ENCODE results near the gene SMOC2. TPM values are rescaled to one million over a fixed set of nuclear protein-coding genes. Genes with fewer than 3 reads are reported as not detected.

SMOC2 gene
- polyA plus RNA-seq, 3 donors: 4.5 to 34.4 (median 22.7) TPM

- whole genome bisulfite sequencing, 3 donors: 63 to 84% (median 73%) methylated on average over 4 of the region's 4 CpGs
- no peak overlapping the region for H3K27ac ChIP-seq (ENCODE audit: low read depth, low read length)
Observed at GRCh38 chr6:168438783-168439520, 2.0 kb upstream of the SMOC2 start.

DNA sequence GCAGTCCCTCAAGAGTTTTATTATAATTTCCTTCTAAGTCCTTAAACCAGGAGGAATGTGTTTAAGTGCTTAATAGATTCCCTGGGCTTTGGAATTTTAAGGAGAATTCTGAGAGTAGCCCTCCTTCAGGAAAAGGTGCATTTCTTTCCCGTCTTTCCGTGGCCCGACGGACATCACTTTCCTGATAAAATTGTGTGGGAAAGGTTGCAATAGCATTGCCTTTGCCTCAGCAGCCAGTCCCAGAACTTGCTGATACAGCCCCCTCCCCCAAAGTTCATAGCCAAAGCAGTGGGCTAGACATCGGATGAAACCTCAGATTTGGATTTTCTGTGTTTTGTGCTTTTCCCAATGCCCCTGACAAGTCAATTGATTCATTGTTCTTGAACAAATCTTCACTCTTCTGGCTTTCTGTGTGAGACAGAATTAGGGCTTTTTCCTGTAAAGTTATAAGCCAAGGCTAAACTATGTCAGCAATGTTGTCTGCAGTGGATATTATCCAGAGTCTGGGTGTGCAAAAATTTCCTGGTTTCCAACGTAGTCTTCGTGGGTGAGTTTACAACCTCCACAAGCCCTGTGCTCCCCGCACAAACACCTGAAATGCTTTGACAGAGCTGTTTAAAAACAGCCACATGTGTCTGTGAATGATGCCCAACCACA is 1.1 kb upstream of the SMOC2 start:
- no peak overlapping the region for H3K27ac ChIP-seq (ENCODE audit: low read depth, low read length)
- WGBS, 3 donors: 37 to 44% (median 41%) methylated on average over 8 of the region's 8 CpGs

DNA sequence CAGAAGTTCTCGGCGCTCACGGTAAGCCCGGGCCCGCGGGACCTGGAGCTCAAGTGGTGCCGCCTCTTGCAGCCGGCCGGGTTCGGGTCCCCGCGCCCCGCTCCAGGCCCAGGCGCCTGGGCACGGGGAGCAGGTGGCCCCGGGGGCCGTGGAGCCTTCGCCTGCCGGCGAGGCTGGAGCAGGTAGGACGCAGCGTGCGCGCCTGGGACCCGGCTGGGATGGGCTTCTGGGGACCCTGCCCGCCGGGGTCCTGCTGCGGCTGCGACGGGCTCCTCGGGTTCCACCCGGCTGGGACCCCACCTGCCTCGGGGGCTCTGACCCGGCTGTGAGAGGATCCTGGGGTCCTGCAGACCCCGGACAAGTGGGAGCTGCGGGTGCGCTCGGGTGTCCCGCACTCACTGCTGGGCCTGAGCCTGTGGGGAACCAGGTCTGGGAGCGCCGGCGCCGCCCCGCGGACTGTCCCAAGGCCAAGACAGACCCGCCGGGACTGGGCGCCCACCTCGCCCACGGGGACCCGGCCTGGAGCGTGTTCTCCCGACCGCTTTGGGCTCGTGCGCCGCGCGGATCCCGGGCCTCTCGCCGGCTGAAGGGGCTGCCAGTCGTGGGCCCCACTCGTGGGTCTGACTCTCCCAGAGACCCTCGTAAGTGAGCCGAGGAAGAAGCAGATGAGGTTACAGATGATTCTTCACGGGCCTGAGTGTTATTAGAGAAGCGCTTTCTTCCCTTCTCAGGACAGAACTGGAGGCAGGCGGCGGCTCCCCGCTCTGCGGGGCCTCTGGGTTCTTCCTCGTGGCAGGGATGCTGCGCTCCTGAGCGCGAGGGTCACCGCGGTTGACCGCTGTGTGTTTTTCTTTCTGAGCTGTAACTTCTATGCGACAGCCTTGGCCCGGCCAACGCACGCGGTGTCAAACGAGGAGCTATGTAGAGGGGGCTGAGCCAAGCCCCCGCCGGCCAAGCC is 729 bp downstream of the SMOC2 start:
- WGBS, 3 donors: 3 to 4% (median 3%) methylated on average over 79 to 87 of the region's 87 CpGs
- no peak overlapping the region for H3K27ac ChIP-seq (ENCODE audit: low read depth, low read length)

GRCh38 chr6:168442646-168443045 is 1.7 kb downstream of the SMOC2 start:
- WGBS, 3 donors: 40 to 64% (median 49%) methylated on average over 5 of the region's 5 CpGs
- H3K27ac ChIP-seq (ENCODE audit: low read depth, low read length): no peak overlapping the region

GRCh38 chr6:168447282-168447681 is 6.3 kb downstream of the SMOC2 start:
- 68 to 82% (median 76%) methylated on average over 4 of the region's 4 CpGs for whole genome bisulfite sequencing, 3 donors
- no peak overlapping the region for H3K27ac ChIP-seq (ENCODE audit: low read depth, low read length)

- 57 to 90% (median 87%) methylated on average over 3 of the region's 3 CpGs for WGBS, 3 donors
- no peak overlapping the region for H3K27ac ChIP-seq (ENCODE audit: low read depth, low read length)
Observed at GRCh38 chr6:168447700-168448099, 6.7 kb downstream of the SMOC2 start.

DNA sequence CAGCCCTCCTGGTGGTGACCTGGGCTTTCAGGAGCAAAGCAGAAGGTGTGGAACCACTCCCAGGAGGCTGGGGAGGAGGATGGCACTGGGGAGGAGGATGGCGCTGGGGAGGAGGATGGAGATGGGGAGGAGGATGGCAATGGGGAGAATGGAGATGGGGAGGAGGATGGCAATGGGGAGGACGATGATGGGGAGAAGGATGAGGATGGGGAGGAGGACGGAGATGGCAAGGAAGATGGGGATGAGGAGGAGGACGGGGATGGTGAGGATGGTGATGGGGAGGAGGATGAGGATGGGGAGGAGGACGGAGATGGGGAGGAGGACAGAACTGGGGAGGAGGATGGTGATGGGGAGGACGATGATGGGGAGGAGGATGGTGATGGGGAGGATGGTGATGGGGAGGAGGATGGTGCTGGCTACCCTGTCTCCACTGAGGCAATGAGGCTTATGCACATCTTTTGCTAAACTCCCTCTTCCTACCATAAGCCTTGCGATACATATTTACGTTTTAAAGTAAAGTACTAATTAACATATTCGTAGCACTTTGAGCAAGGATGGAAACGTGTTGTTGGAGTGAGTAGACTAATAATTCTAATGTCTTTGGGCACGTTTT is 7.4 kb downstream of the SMOC2 start:
- 87 to 88% (median 87%) methylated on average over 11 of the region's 11 CpGs for WGBS, 3 donors
- H3K27ac ChIP-seq (ENCODE audit: low read depth, low read length): no peak overlapping the region

DNA sequence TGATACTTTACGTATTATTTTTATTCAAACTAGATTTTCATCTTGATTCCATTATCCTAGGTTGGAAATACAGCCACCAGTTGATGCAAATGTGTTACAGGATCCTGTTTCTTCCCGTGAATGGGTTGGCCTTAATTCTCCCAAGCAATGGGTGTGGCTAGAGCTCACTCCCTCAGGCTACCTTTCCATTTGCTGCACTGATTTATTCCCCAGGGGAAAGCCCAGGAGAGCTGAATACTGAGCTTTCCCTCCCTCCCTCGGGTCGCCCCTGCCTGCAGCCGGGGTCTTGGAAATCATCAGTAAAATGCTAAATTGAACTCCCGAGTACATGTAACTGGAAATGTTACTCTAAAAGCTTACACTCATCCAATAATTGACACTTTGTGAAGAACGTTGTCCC is 9.9 kb downstream of the SMOC2 start:
- WGBS, 3 donors: 60 to 71% (median 70%) methylated on average over 7 of the region's 7 CpGs
- H3K27ac ChIP-seq (ENCODE audit: low read depth, low read length): no peak overlapping the region

DNA sequence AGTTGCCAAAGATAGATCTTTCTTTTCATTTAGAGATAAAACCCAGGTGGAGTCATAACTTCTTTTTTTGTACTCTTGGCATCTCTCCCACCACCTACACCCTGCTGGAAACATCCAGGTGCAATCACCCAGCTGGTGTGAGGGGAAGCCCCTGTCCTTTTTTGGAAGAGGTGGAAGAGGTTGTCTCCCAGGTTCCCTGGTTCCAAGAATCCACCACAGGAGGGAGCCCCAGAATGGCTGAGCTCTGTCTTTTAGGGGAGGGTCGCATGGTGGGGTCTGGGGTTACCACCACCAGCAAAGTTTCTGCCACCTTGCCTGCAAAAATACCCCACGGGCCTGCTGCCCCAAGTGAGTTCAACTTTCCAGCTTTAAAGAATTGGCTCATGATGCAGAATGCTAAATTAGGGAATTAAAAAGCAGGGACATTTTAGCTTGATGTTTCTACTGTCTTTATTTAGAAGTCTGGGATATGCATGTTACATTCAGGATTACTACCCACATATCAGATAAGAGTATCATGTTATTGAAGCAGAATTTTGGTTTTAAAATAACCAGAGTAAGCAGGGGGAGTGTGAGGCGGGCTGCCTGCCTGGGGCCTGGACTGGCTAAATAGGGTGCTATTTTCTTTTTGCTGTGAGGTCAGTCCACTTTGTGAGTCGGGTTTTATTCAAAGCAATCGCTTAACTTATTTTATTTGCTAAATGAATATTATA is 11.0 kb downstream of the SMOC2 start:
- H3K27ac ChIP-seq (ENCODE audit: low read depth, low read length): no peak overlapping the region
- WGBS, 3 donors: 51 to 69% (median 62%) methylated on average over 5 of the region's 5 CpGs

DNA sequence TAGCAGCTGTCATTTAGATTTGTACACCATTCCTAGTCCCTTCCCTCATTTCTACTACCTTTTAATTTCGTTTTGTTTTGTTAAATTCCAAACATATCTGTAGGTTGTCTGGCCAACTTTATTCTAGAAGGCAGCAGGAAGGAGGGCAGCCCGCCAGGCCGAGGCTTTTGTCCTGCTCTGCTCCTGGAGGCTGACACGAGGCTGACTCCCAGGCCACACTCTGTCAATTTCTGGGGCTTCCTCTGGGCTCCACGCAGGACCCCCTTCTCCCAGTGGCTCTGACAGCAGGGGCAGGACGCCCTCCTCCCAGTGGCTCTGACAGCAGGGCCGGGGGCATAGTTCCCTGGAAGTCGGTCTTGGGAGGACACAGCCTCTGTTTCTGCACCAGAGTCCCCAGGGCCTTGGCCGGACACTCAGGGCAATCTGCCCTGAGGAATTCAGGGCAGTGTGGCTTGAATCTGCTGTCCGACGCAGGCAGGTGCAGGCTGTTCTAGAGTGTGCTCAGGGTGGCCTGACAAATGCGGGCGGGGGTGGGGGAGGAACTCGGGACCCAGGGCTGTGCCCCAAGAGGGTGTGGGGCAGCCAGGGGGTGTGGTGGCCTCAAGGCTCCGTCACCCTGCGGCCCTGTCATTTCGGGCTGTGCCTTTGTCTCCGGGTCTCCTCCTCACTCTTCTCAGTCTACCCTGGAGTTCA is 11.8 kb downstream of the SMOC2 start:
- 46 to 74% (median 53%) methylated on average over 18 of the region's 18 CpGs for WGBS, 3 donors
- no peak overlapping the region for H3K27ac ChIP-seq (ENCODE audit: low read depth, low read length)

DNA sequence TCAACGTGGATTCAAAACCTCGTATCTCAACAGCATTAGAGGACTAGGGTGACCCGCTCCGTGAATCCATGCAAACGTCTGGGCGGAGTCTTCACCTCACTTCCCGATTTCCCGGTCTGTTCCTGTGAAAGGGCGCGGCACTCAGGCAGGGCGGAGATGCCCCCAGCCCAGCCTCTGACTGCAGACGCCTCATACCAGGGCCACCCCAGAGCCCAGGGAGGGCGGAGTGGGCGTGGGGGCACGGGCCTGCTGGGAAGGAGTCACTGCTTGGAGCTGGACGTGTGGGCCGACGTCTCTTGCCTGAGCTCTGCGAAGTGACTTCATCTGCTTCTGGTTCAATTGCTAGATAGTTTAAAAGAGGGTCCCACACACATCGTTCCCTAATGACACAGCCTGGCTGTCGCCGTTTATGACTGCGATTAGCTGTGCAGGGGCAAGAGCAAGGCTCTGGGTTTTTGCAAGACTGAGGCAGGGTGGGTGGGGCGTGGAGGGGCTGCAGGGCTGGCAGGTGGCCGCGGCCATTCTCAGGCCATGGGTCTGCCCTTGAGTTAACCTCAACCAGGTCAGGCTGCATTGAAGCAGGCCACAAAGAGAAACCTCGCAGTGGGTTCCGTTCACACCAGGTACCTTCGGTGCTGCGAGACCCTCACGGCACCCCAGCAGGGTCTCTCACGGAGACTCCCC is 15.0 kb downstream of the SMOC2 start:
- 88 to 89% (median 88%) methylated on average over 32 of the region's 32 CpGs for WGBS, 3 donors
- H3K27ac ChIP-seq (ENCODE audit: low read depth, low read length): no peak overlapping the region

GRCh38 chr6:168456907-168457652 is 16.1 kb downstream of the SMOC2 start:
- WGBS, 3 donors: 87 to 94% (median 88%) methylated on average over 31 of the region's 31 CpGs
- H3K27ac ChIP-seq (ENCODE audit: low read depth, low read length): no peak overlapping the region

DNA sequence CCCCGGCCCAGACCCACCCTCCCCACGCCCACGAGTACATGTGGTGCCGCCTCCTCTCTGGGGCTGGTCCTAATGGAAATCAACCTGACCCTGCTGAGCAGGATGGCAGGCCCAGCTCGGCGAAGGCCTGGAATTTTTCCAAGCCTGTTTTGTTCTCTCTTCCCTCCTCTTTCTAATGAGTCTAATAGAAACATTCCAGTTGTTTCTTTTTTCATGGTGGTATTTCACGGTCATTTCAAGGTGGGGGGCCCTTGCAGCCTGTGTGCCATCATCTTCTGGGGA is 16.6 kb downstream of the SMOC2 start:
- WGBS, 3 donors: 55 to 62% (median 59%) methylated on average over 7 of the region's 7 CpGs
- no peak overlapping the region for H3K27ac ChIP-seq (ENCODE audit: low read depth, low read length)

DNA sequence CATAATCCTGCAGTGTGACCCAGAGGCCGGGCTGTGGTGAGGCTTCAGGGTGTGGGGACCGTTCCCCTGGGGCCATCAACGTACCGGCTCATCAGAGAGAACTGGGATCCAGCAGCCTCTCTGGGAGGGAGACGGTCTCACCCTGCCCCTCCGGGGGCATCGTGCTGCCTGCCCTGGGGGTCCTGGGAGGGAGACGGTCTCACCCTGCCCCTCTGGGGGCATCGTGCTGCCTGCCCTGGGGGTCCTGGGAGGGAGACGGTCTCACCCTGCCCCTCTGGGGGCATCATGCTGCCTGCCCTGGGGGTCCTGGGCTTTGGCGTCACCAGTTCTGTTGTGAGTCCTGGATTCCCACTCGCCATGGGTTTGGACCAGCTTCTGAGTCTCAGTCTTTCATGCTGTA is 17.1 kb downstream of the SMOC2 start:
- no peak overlapping the region for H3K27ac ChIP-seq (ENCODE audit: low read depth, low read length)
- 86 to 88% (median 87%) methylated on average over 11 to 12 of the region's 12 CpGs for WGBS, 3 donors

GRCh38 chr6:168459572-168459971 is 18.6 kb downstream of the SMOC2 start:
- no peak overlapping the region for H3K27ac ChIP-seq (ENCODE audit: low read depth, low read length)
- WGBS, 3 donors: 93 to 97% (median 96%) methylated on average over 8 to 9 of the region's 9 CpGs

DNA sequence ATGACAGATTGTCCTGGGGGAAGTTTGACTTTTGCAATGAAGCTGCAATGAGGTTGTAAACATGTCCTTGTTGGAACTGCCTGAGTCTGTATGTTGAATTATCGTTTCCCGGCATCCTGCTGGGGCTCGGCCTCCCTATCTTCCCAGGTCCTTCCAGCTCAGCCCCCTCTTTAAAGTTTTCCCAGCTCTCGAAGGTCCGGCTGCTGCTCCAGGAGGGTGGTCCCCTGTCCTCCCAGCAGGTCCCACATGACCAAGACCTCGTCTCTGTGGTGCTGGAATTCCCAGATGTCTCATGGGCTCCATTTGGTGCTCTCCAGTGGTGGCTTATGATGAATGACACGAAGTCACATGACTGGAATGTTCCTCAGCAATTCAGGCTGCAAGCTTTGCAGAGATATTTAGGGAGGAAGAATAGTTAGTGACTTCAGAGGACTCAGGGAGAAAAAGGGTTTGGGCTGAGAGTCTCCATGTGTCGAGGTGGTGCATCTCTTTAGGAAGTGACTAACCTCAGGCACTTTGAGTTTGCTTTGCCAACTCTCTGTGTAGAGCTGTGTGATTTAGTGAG is 21.4 kb downstream of the SMOC2 start:
- H3K27ac ChIP-seq (ENCODE audit: low read depth, low read length): no peak overlapping the region
- WGBS, 3 donors: 66 to 79% (median 70%) methylated on average over 8 of the region's 8 CpGs

Data from adipose tissue (tissue), 3 donors.